NCI-H1436 treated with DMSO at 0.1 percent for 48 hours (cell line): ENCODE results near the gene ZNF821.
"Not testable (repeated sequence)": the region's sequence is repeated elsewhere in the genome, so short reads cannot be mapped to it uniquely, and the experiment has no call there.

Source experiments
- DNase-seq: peaks from one replicate; lab custom pipeline; 2025; lab: John Stamatoyannopoulos, UW

Gene ZNF821

DNA sequence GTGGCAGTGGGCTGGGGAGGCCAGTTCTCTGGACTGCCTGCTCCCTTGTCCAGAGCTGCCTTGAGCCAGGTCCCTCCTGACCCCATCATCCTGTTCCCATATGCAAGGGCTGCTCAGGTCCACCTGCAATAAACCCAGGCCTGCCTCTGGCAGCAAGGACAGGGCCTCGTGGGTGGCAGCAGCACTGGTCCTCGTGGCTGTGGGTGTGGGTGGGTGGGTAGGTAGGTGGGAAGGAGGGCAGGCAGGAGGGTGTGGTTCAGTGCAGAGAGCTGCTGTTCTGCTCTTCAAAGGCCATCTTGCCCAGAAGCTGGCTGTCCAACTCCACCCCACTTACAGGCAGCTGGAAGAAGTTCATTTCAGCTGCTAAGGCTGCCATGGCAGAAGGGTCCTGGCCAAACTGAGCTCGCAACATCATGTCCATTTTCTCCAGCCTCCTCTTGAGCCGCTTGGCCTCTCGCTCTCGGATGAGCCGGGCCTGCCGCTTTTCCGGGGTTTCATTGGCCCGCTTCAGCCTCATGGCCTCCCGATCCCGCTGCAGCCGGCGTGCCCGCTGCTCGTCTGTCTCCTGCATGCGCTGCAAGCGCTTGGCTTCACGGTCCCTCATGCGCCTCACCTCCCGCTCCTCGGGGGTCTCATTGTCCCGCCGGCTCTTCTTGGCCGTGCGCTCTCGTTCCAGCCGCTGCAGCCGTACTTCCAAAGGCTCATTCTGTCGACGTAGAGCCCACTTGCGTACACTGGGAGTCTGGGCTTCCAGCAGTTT is 24.0 kb downstream of the ZNF821 start:
- no peak for DNase-seq

DNA sequence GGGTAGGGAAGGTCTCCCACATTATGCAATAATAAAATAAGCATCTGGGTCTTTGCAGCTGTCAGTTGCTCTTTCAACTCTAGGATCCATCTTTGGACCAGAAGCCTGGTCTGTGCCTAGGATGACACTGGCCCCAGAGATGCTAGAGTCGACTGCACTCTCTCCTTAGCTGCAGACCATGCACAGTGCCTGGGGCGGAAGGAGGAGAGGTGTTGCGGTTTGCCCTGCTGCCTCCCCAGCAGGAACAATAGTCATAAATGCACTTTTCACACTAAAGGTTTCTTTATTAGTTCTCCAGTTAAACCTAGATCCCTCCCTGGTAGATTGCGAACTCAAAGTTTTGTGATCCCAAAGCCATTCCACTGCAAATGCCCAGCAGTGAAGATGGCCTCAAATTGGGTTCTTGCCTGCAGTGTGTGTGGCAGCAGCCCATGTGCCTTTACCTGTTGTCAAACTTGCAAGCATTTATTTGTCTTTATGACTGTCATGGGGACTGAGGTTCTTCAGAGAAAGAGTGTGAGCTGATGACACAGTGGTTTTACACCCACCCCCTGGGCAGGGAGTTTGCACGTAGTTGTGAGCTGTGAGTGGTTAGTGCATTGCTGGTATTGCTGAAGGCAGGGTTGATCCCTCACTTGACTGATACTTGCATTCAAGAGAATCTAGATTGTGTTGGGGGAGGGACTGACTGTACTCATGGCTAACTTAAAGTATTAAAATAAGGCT is 27.9 kb downstream of the ZNF821 start:
- no peak for DNase-seq

DNA sequence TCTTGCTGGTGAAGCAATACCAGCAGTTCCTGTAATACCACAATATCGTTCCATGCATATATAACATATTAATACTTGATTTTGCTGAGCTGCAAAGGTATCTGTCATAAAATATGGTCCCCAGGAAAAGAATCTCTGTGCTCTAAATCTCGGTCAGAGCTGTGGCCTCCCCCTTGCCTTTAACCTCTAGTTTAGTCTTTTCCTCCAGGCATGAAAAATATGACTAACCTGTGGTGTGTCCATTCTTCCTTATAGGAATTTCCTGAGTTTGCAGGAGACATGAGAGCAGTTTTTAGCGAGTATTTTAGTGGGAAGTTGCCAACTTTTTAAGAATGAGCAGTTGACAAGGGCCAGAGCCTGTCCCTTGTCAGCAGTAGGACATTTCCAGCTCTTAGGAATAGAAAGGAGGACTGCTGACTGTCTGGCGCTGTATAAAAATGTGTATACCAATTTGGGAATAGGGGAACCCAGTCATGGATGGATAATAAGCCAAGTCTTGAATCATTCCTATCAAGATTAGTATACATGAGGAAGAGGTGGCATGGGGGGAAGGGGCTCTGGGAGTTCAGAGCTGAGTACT is 29.5 kb downstream of the ZNF821 start:
- DNase-seq, result no peak

DNA sequence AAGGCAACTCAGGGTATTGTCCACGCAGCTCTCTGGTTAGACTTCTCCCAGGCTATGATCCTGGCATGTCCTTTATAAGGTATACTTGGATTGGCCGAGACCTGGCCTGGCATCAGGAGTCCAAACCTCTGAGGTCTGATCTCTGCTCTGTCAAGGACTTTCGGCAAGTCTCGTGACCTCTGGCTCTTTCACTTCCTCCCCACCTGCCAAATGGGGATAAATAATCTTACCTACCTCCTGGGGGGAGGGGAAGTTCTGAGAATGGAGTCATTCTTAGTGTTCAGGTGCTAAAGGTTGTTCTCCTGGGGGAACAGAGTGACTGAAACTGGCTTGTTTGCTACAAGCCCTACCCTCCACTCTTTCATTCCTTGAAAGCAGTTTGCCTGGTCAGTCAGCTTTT is 30.6 kb downstream of the ZNF821 start:
- no peak for DNase-seq

DNA sequence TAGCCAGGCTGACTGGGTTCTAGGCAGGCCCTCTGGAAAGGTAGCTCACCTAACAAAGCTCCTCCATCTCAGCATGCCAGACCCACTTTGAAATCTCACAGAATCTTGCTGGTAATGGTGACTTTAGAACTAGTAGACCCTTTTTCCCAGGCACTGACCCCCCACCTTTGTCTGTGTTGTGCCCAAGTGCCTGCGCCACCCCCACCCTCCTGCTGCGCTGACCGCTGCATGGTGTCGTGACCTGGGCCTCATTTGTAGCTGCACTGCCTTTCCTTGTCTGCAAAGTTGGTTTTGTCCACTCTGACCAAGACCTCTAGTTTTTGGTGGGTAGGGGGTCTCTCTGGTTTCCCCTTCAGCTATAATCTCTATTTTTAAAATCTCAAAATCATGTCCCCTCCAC is 31.4 kb downstream of the ZNF821 start:
- DNase-seq, result no peak

DNA sequence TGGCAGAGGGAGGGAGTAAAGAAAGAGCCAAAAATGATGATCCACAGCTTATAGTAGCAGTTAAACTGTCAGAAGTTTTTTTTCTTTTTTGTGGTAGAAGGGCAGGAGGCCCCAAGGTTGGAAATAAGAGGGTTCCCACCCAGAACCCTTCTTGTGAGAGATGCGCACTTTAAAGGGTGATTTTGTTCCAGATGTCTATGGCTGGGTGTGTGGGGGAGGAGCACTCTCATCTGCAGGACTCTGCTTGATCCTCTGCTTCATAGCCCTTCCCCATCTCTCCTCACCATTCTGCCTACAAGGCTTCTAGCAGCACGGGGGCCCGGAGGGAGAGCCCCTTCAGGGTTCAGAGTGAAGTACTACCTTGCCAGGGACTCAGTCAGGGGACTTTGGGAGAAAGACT is 31.8 kb downstream of the ZNF821 start:
- DNase-seq, result no peak

DNA sequence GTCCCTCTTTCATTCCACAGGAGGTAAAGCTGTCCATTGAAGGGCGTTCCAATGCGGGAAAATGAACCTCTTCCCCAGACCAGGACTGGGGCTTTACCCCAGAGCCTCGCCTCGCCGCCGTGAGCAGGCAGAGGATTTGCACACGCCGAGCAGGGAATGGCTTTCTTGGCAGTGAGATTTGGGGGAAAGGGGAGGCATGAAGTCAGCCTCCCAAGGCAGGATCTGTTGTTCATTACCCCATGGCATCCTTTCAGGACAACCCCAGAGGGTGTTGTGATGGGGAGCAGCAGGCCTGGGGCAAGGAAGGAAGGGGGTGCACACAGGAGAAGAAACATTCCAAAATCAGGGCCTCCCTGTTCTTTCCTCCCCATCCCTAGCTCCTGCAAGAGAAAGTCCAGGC is 32.2 kb downstream of the ZNF821 start:
- no peak for DNase-seq

DNA sequence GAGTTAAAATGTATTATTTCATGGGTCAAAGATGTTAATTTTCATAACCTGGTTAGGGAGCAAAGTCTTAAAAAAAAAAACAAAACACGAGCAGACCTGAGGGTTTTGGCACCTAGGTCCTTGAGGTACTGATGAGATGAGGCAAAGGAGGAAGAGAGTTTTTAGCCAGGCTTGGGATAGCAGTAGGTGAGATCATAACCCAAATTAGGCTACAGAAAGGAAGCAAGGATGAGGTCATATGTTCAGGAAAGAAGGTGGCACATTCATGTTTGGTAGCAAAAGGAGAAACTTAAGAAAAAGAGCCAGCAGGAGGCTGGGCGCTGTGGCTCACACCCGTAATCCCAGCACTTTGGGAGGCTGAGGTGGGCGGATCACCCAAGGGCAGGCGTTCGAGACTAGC is 35.4 kb downstream of the ZNF821 start:
- no peak for DNase-seq

DNA sequence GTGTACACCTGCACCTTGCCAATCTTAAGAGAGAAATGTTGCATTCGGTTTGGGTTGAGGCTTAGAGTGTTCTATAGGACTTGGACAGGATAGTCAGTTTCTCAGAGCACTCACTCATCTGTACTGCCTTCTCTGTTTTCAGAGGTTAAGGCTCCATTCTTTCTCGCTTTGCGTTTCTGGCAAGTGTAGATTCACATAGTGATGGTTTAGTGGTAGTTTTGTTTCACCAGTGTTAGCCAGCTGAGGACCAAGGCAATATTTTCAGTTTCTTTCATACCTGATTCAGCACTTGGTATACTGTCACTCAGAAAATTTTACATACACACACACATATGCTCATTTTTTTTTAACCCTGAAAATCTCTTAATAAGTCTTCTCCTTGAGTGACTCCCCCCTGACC is 36.9 kb downstream of the ZNF821 start:
- no peak for DNase-seq

DNA sequence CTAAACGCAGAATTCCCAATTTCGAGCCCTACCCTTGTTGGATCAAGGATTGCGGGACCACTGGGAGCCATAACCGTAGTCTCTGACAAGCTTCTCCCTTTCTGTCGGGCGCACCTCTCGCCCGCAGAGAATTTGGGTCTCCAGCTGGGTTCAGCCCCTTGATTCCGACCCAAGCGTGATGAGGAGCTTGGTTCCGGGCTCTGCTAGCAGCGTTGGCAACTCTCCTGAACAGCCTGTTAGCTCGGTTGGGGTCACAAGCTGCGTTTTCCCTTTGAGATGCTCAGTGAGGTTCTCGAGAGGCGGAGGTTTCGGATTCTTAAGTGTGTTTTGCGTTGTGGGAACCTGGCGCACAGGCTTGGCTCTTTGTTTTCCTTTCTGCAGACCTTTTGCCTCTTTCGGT is 37.6 kb downstream of the ZNF821 start:
- no peak for DNase-seq

DNA sequence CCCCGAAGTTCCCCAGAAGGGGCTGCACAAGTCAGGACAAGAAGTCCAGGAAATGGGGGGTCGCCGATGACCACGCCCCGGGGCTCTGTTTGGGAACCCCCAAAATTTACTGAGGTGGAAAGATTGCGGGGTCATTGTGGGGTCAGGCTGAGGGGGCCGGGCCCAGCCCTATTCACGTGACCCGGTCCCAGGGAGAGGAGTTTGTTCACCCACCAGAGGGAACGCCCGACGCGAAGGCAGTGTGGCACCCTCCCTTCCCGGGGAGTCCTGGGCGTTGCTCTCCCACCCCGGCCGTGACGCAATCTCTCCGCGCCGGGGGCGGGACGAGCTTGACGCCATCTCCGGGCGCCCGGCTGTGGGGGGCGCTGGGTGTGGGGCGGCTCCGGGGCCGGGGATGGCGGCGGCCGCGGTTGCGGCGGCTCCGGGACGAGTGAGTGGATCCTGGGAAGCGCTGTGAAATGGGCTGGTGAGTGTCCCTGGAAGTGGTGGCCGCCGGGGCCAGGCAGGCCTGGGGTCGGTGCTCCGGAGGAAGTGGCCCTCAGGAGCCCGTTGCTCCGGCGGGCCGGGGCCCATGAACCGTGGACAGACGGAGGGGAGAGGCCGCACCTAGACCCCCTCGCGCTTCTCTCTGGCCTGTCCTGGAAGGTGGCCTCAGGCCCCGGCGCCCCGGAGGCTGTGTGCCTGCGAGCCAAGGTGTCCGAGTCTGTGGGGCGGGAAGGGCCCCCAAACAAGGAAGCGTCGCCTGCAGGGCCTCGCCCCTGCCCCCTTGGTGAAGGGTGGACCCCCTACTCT is 38.1 kb downstream of the ZNF821 start, which contains the start of gene ATXN1L:
Gene ATXN1L (plus strand): TSS at position 338 of the 792 bp plus-strand sequence. CDS start 3,765 bp downstream, outside the sequence.
- DNase-seq, result peak; percentile 56

DNA sequence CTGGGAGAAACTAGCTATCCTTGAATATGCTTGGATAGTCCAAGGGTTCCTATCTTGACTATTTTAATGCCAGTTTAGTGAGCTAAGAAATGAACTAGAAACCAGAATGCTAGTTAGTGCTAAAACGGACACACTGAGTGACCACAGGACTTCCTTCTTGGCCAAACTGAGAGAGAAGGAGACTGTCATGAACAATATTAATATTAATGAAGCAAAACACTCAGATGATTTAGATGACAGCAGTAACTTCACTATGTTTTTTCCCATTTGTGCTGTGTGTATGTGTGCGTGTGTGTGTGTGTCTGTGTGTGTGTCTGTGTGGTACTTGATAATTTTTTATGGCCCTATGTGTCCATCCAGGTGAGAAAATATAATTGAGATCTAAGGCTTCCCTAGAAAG is 40.4 kb downstream of the ZNF821 start:
- no peak for DNase-seq

DNA sequence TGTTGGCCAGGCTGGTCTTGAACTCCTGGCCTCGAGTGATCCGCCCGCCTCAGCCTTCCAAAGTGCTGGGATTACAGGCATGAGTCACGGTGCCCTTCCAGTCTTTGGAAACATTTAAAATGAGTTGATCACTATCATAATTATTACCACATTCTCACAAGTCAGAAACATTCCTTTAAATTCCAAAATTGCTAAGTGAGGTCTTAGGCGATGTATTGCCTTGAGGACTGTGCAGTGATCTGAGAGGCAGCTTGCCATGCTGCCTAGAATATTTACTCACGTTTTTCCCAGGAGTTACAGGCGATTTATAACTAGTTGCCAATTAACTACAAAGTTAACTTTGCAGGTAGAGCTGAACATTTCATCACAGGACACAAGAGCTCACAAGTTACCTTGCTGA is 43.9 kb downstream of the ZNF821 start:
- DNase-seq, result no peak

DNA sequence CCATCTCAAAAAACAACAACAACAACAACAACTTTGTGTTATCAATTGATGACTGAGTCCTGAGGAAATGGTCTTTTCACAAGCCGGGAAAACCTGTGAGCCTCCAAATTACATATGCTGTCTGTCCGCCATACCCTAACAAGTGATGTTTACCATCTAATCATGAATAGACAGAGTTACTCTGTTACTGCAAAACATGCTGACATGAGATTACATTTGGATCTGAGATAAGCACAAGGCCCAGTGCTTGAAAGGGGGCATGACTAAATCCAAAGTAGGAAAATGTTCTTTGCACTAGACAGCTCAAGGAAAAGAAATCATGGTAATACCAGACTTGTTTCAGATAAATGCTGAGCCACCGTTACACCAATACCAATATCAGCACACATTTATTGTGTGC is 46.8 kb downstream of the ZNF821 start:
- DNase-seq, result no peak

DNA sequence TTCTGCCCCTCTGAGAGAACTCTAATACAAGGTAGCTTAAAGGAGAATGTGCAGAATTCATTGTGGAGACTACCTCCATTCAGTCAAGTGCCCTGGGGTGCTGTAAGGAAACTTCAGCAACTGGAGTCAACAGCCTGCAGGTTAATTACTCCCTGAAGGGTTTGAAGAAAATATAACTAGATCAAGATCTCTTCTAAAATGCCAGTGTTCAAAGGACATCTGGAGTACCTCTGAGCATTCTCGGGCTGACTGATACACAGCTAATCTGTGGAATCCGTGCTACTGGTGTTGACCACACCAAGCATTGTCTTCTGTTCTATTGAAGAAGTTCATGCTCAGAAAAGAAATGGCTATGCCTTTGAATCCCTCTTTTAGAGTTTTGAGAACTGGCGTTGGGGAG is 49.7 kb downstream of the ZNF821 start:
- DNase-seq, result no peak

DNA sequence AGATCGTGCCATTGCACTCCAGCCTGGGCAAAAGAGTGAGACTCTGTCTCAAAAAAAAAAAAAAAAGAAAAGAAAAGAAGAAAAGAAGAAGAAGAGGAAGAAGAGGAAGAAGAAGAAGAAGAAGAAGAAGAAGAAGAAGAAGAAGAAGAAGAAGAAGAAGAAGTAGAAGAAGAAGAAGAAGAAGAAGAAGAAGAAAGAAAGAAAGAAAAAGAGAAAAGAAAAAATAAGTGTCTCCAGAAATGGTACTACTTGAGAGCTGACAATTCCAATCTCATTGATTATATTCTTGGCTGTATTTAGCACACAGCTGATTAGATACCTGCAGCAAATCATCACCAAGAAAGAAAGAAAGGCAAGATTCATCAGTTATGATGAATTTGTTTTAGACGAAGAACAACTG is 51.9 kb downstream of the ZNF821 start:
- DNase-seq, result not testable (repeated sequence)

DNA sequence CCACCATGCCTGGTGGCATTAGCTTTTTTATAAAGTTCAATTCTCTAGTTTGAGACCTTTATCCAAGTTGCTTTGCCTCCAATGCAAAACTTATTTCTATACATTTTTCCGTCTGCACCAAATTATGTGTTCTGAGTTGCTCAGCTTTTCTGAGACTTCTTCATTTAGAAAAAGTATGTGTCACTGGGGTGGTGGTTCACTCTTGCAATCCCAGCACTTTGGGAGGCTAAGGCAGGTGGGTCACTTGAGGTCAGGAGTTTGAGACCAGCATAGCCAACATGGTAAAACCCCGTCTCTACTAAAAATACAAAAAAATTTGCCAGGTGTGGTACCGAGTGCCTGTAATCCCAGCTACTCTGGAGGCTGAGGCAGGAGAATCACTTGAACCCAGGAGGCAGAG is 52.3 kb downstream of the ZNF821 start:
- not testable (repeated sequence) for DNase-seq

DNA sequence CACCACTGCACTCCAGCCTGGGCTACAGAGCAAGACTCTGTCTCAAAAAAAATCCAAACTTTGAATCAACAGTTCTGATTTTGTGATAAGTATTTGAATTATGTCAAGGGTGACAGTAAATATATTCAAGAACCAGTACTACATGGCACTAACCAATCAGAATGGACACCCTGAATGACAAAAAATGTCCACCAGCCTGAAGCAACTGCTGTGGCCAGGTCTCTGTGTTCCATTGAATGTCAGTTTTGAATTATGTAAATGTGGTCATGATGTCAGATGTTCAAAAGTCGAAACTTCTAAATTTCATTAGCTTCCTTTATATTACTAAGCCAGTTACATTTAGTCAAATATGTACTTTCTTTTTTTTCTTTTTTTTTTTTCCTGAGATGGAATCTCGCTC is 53.6 kb downstream of the ZNF821 start:
- no peak for DNase-seq

DNA sequence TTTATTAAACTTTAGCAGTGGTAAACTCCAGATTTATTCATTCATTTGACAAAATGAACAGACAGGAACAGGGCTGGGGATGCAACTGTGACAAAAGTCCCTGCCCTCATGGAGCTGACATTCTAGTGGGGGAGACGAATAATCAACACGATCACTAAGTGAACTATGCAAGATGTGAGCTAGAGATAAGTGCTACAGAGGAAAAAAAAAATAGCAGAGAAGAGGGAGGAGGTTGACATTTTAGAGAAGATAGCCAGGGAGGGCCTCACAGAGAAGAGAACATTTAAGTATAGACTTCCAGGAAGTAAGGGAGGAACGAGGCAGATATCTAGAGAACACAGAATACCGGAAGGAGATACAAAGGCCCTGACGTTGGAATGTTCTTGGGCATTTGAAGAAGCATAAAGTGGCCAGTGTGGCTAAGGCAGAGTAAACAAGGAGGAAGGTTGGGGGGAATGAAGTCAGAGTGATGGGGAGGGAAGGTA is 57.4 kb downstream of the ZNF821 start:
- DNase-seq, result no peak

DNA sequence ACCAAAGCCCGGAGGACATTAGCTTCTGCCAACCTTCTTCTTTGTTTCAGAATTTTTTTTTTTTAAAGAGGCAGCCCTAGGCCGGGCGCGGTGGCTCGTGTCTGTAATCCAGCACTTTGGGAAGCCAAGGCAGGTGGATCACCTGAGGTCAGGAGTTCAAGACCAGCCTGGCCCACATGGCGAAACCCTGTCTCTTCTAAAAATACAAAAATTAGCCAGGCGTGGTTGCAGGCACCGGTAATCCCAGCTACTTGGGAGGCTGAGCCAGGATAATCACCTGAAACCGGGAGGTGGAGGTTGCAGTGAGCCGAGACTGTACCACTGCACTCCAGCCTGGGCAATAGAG is 66.9 kb downstream of the ZNF821 start:
- DNase-seq, result not testable (repeated sequence)

DNA sequence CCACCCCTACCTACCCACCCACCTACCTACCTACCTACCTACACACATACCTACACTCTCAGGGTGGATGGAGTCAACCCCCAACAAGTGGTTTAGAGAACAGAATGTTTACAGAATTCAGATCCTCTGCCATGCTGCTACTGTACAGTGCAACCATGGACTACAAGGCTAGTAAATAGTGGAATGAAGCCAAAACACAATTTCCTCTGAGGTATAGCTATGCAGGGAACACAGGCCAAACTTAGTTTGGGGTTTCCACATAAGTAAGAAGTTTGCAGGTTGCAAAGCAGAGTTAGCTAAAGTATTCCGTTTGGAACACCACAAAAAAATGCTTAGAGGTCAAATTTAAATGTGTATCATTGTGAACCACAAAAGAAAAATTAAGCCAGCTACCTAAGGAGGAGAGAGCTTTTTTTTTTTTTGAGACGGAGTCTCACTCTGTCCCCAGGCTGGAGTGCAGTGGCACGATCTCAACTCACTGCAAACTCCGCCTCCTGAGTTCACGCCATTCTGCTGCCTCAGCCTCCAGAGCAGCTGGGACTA is 72.7 kb downstream of the ZNF821 start:
- no peak for DNase-seq

DNA sequence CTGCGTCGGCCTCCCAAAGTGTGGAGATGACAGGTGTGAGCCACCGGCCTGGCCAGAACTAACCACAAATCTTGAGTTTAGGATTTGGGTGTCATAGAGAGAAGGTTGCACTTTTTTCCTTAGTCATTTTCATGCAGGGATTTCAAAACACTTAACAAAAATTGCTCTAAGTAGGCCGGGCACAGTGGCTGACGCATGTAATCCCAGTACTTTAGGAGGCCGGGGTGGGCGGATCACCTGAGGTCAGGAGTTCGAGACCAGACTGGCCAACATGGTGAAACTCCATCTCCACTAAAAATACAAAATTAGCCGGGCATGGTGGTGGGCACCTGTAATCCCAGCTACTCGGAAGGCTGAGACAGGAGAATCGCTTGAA is 73.8 kb downstream of the ZNF821 start:
- DNase-seq, result not testable (repeated sequence)
